IMR-90 (cell line): ENCODE measurements around the gene IFT57. TPM values are rescaled to one million over a fixed set of nuclear protein-coding genes. Genes with fewer than 3 reads are reported as not detected.
A peak's percentile ranks its signal among the peaks of the same experiment; 100 is the strongest.

Experiments used
- ATAC-seq: fragments of 200-7000 bp; cut with Tn5 transposase; 2 replicates; pipeline ENCODE4 v1.9.1; 2020; ENCODE audit warnings: low read depth, mild to moderate bottlenecking, moderate library complexity
- BruUV-seq: library from RNA; stranded (reverse); fragments of 400-500 nt; replicated peaks from 2 replicates; lab custom pipeline; 2021; lab: Mats Ljungman, UMichigan
- CTCF ChIA-PET: fragments of 300-600 bp; formaldehyde crosslinking; extraction: SDS; loops from one replicate; lab custom pipeline; 2021; ENCODE audit warnings: antibody characterized with exemption; lab: Yijun Ruan, JAX
- POLR2A ChIA-PET: fragments of 300-600 bp; sonication (Branson Sonifier 250); formaldehyde crosslinking; loops from one replicate; lab custom pipeline; 2022; ENCODE audit warnings: antibody characterized with exemption; ENCODE audit not compliant: unreplicated experiment; lab: Charles Lee
- DNase-seq: peaks from one replicate; pipeline ENCODE4 v3.0.0; 2013
- H2AFZ ChIP-seq: replicated peaks from 2 replicates; pipeline ENCODE3; 2013; ENCODE audit warnings: low read length, mild to moderate bottlenecking; ENCODE audit not compliant: poor library complexity
- H2AK5ac ChIP-seq: 2 replicates; pipeline ENCODE4 v1.6.1; 2013; ENCODE audit warnings: low read depth, low read length, inconsistent platforms
- H2AK9ac ChIP-seq: replicated peaks from 2 replicates; pipeline ENCODE3; 2013; ENCODE audit warnings: mild to moderate bottlenecking, low read depth, low read length, moderate library complexity; ENCODE audit not compliant: poor library complexity
- H2BK120ac ChIP-seq: 2 replicates; pipeline ENCODE4 v1.6.1; 2013; ENCODE audit warnings: low read depth, low read length, inconsistent platforms
- H2BK15ac ChIP-seq: 3 replicates; pipeline ENCODE4 v1.6.1; 2013; ENCODE audit warnings: low read depth, low read length, inconsistent platforms
- H2BK20ac ChIP-seq: 2 replicates; pipeline ENCODE4 v1.6.1; 2013; ENCODE audit warnings: low read depth, mild to moderate bottlenecking, inconsistent platforms, low read length, moderate library complexity
- H2BK5ac ChIP-seq: 2 replicates; pipeline ENCODE4 v1.6.1; 2013; ENCODE audit warnings: mild to moderate bottlenecking, low read depth, low read length, inconsistent platforms; ENCODE audit not compliant: poor library complexity, severe bottlenecking
- H3K14ac ChIP-seq: replicated peaks from 2 replicates; pipeline ENCODE4 v1.6.1; 2013; ENCODE audit warnings: low read depth, low read length, inconsistent platforms
- H3K18ac ChIP-seq: 2 replicates; pipeline ENCODE4 v1.6.1; 2013; ENCODE audit warnings: low read depth, low read length, control low read depth
- H3K23ac ChIP-seq: 2 replicates; pipeline ENCODE4 v1.6.1; 2013; ENCODE audit warnings: low read depth, low read length, inconsistent platforms
- H3K27ac ChIP-seq: 2 replicates; pipeline ENCODE4 v1.5.1; 2013; ENCODE audit warnings: mild to moderate bottlenecking, control low read depth, low read length; ENCODE audit not compliant: insufficient read depth
- H3K27me3 ChIP-seq: 2 replicates; pipeline ENCODE4 v1.6.1; 2013; ENCODE audit warnings: low read length; ENCODE audit not compliant: control insufficient read depth, insufficient read depth
- H3K36me3 ChIP-seq: 2 replicates; pipeline ENCODE4 v1.6.1; 2013; ENCODE audit warnings: low read length, mixed read lengths; ENCODE audit not compliant: control insufficient read depth, insufficient read depth
- H3K4ac ChIP-seq: 2 replicates; pipeline ENCODE4 v1.6.1; 2013; ENCODE audit warnings: low read depth, low read length, inconsistent platforms
- H3K4me1 ChIP-seq: 2 replicates; pipeline ENCODE4 v1.6.1; 2013; ENCODE audit warnings: low read length, mixed read lengths; ENCODE audit not compliant: control insufficient read depth, insufficient read depth
- H3K4me2 ChIP-seq: 2 replicates; pipeline ENCODE4 v1.6.1; 2013; ENCODE audit warnings: low read depth, mild to moderate bottlenecking, control low read depth, low read length, moderate library complexity
- H3K4me3 ChIP-seq: 2 replicates; pipeline ENCODE4 v1.5.1; 2013; ENCODE audit warnings: low read depth, mild to moderate bottlenecking, control low read depth, low read length, moderate library complexity; ENCODE audit not compliant: insufficient read depth
- H3K56ac ChIP-seq: 2 replicates; pipeline ENCODE4 v1.6.1; 2013; ENCODE audit warnings: low read length, inconsistent platforms; ENCODE audit not compliant: insufficient read depth; ENCODE audit errors: extremely low read depth
- H3K79me1 ChIP-seq, 2 experiments: 2 replicates each; pipeline ENCODE4 v1.6.1; 2013; ENCODE audit warnings: low read length in 2 of 2, inconsistent platforms in 1 of 2, low read depth in 1 of 2
- H3K9ac ChIP-seq: 2 replicates; pipeline ENCODE4 v1.6.1; 2013; ENCODE audit warnings: low read depth, low read length, control low read depth
- H3K9me1 ChIP-seq: 2 replicates; pipeline ENCODE4 v1.6.1; 2013; ENCODE audit warnings: low read length, inconsistent platforms; ENCODE audit not compliant: insufficient read depth
- H3K9me3 ChIP-seq: 2 replicates; pipeline ENCODE4 v1.6.1; 2013; ENCODE audit warnings: low read length; ENCODE audit not compliant: control insufficient read depth, insufficient read depth
- H4K20me1 ChIP-seq: 2 replicates; pipeline ENCODE4 v1.6.1; 2013; ENCODE audit warnings: low read length, inconsistent platforms; ENCODE audit not compliant: insufficient read depth
- H4K5ac ChIP-seq: 2 replicates; pipeline ENCODE4 v1.6.1; 2013; ENCODE audit warnings: mild to moderate bottlenecking, low read depth, low read length, control low read depth
- H4K8ac ChIP-seq, 2 experiments: 2 replicates each; pipeline ENCODE4 v1.6.1; 2013; ENCODE audit warnings: low read depth in 2 of 2, low read length in 2 of 2, control low read depth in 1 of 2, inconsistent platforms in 1 of 2
- H4K91ac ChIP-seq: 2 replicates; pipeline ENCODE4 v1.6.1; 2013; ENCODE audit warnings: low read depth, low read length, inconsistent platforms; ENCODE audit not compliant: insufficient read depth
- CEBPB ChIP-seq: IDR thresholded peaks from 2 replicates; pipeline ENCODE4 v1.6.1; 2012; ENCODE audit warnings: low read depth, low read length, improper control_type of control experiment
- CHD1 ChIP-seq: IDR thresholded peaks from 2 replicates; pipeline ENCODE4 v1.6.1; 2012; ENCODE audit warnings: low read depth, low read length, improper control_type of control experiment
- ELK1 ChIP-seq: fragments of 150-350 bp; IDR thresholded peaks from 2 replicates; pipeline ENCODE4 v1.6.1; 2016; ENCODE audit warnings: low read depth, mild to moderate bottlenecking, low read length, moderate library complexity, borderline replicate concordance
- MAFK ChIP-seq: IDR thresholded peaks from 2 replicates; pipeline ENCODE4 v1.6.1; 2012; ENCODE audit warnings: low read depth, low read length, improper control_type of control experiment
- MAZ ChIP-seq: IDR thresholded peaks from 2 replicates; pipeline ENCODE4 v1.6.1; 2012; ENCODE audit warnings: low read depth, mild to moderate bottlenecking, low read length, improper control_type of control experiment, moderate library complexity, borderline replicate concordance
- NFE2L2 ChIP-seq: fragments of 150-350 bp; IDR thresholded peaks from 2 replicates; pipeline ENCODE4 v1.6.1; 2016; ENCODE audit warnings: low read depth, mild to moderate bottlenecking, low read length
- POLR2A ChIP-seq: IDR thresholded peaks from 2 replicates; pipeline ENCODE4 v1.6.1; 2012; ENCODE audit warnings: mild to moderate bottlenecking, low read depth, low read length
- RAD21 ChIP-seq: IDR thresholded peaks from 2 replicates; pipeline ENCODE4 v1.6.1; 2012; ENCODE audit warnings: low read length, improper control_type of control experiment
- RFX5 ChIP-seq: IDR thresholded peaks from 2 replicates; pipeline ENCODE4 v1.8.0; 2012; ENCODE audit warnings: low read depth, mild to moderate bottlenecking, low read length, moderate library complexity
- WGBS, 2 experiments: methylation state at CpG; one replicate each; pipeline versions ENCODE4 v1.1.5 to v1.1.7; 2013; ENCODE audit warnings: missing lambda C conversion rate in 2 of 2; ENCODE audit not compliant: insufficient read length in 1 of 2; ENCODE audit errors: extremely low coverage in 2 of 2; 5-methylcytosine and 5-hydroxymethylcytosine counted together
- dilution Hi-C: fragments of 300-500 bp; cut with HindIII; formaldehyde crosslinking; loops from one replicate; pipeline ENCODE4 v1.14.3; 2018; ENCODE audit warnings: low sequenced_read_pairs; ENCODE audit not compliant: unreplicated experiment
- in situ Hi-C: fragments of 300-500 bp; cut with MboI; formaldehyde crosslinking; loops from 3 replicates; pipeline ENCODE4 v1.14.3; 2019; ENCODE audit warnings: low sequenced_read_pairs, inconsistent platforms, mixed read lengths
- intact Hi-C: fragments of 100-400 bp; cut with micrococcal nuclease; formaldehyde crosslinking; loops from 2 replicates; pipeline ENCODE4 v1.10.0; 2022
- polyA plus RNA-seq, 3 experiments: library from polyadenylated mRNA; depleted of rRNA; stranded (reverse); fragments of >200 nt; gene quantifications; 2 replicates each; pipeline ENCODE4 v1.2.3, GENCODE V29; 2012; ENCODE audit warnings: low replicate concordance in 1 of 3
- total RNA-seq: library from RNA; depleted of rRNA; stranded (reverse); fragments of >200 nt; gene quantifications from 2 replicates; pipeline ENCODE4 v1.2.3, GENCODE V29; 2012

The IFT57 gene
- total and polyA plus RNA-seq, 2 of the 4 experiments (the other 2 are of a cell fraction) = 30.0 to 35.3 TPM

- Histone ChIP-seq H3K9me1 (no peaks in the 10 kb centered on the region), H3K4me3 (peak overlapping the region; percentile 84), H3K27me3 (no peaks in the 10 kb centered on the region), H3K4me2 (peak overlapping the region; percentile 87), H4K8ac (peak overlapping the region; percentile 35 to 69; a peak in 2 of 4 replicates), H3K4ac (peak overlapping the region; percentile 24; the same call in 1 of the 2 replicates), H3K27ac (no peak overlapping the region), H2AK5ac (no peak overlapping the region), H3K56ac (peak overlapping the region; percentile 54; the same call in 1 of the 2 replicates), H2BK20ac (peak overlapping the region; percentile 2; the same call in 1 of the 2 replicates), H2BK5ac (peak overlapping the region; percentile 53), H2BK120ac (0 out of 2 replicates have a peak overlapping the region, but pooled peaks have one; percentile 17), H3K36me3 (no peaks in the 10 kb centered on the region), H4K20me1 (no peaks in the 10 kb centered on the region), H3K18ac (peak overlapping the region; percentile 22; the same call in 1 of the 2 replicates), H2BK15ac (peak overlapping the region; percentile 17; the same call in 1 of the 3 replicates), H3K9ac (peak overlapping the region; percentile 73; the same call in 1 of the 2 replicates), H3K9me3 (no peaks in the 10 kb centered on the region), H3K14ac (peak overlapping the region; percentile 79), H2AFZ (no peak overlapping the region), H4K91ac (peak overlapping the region; percentile 55), H4K5ac (peak overlapping the region; percentile 16; the same call in 1 of the 2 replicates), H3K79me1 (peaks cover 10 to 27% of the 10 kb centered on the region in 2 experiments; a peak in 3 of 4 replicates), H3K23ac (peak overlapping the region; percentile 21; the same call in 1 of the 2 replicates), H2AK9ac (no peak overlapping the region), H3K4me1 (peaks cover 8% of the 10 kb centered on the region)
- dilution Hi-C loops = no loop called here
- WGBS, 2 experiments = no CpG with 5 or more reads among the region's 5 CpGs
- ChIA-PET CTCF (interaction anchor here (0.6 to 1.0 kb wide), 2 partner anchors 256 to 367 kb away, joined by 3 to 4 read pairs; no protein-coding TSS in a partner anchor), POLR2A (interaction anchor here (0.6 to 0.7 kb wide), 2 partner anchors 16 to 362 kb away, joined by 4 read pairs; no protein-coding TSS in a partner anchor)
- in situ Hi-C loops = loop anchor here (25.0 kb wide), 1 partner anchor 986 kb away; no protein-coding TSS in a partner anchor
- TF ChIP-seq CEBPB (no peak), MAZ (no peak), RAD21 (no peak), MAFK (no peak), RFX5 (no peak), POLR2A (no peak), NFE2L2 (no peak), CHD1 (no peak), ELK1 (no peak)
- intact Hi-C loops = loop anchor here (1.0 to 10.0 kb wide), 4 partner anchors 91 to 322 kb away; no protein-coding TSS in a partner anchor
- peak; percentile 18 for DNase-seq
- peak; percentile 6 for ATAC-seq
- no TSS peak for BruUV-seq
Measured at GRCh38 chr3:108222853-108223565, 785 bp upstream of the IFT57 start.
